HEK293T (cell line): Measurements from ENCODE around the gene GTSF1L.

Experiments used
- CTCF ChIA-PET: fragments of 350-600 bp; formaldehyde crosslinking; extraction: SDS; loops from one replicate; lab custom pipeline; 2021; ENCODE audit warnings: antibody characterized with exemption, inconsistent platforms; lab: Yijun Ruan, JAX
- POLR2A ChIA-PET: fragments of 350-600 bp; formaldehyde crosslinking; extraction: SDS; loops from one replicate; lab custom pipeline; 2020; ENCODE audit warnings: antibody characterized with exemption, inconsistent platforms; lab: Yijun Ruan, JAX
- DNase-seq: peaks from one replicate; pipeline ENCODE4 v3.0.0; 2012; ENCODE audit warnings: mixed read lengths; ENCODE audit errors: extremely low spot score
- ARNT ChIP-seq: fragments of 450-650 bp; IDR thresholded peaks from 2 replicates; pipeline ENCODE4 v1.6.1; 2017; ENCODE audit warnings: mild to moderate bottlenecking
- BHLHE40 ChIP-seq: fragments of 450-650 bp; IDR thresholded peaks from 2 replicates; pipeline ENCODE4 v1.6.1; 2016; ENCODE audit warnings: mild to moderate bottlenecking, moderate library complexity, borderline replicate concordance
- CTBP1 ChIP-seq: fragments of 450-650 bp; IDR thresholded peaks from 2 replicates; pipeline ENCODE4 v1.6.1; 2016; ENCODE audit warnings: borderline replicate concordance
- ELF4 ChIP-seq: fragments of 450-650 bp; IDR thresholded peaks from 2 replicates; pipeline ENCODE4 v1.6.1; 2017; ENCODE audit warnings: antibody characterized with exemption
- FOXA1 ChIP-seq: fragments of 450-650 bp; IDR thresholded peaks from 2 replicates; pipeline ENCODE4 v1.6.1; 2016; ENCODE audit warnings: mild to moderate bottlenecking
- FOXK2 ChIP-seq: fragments of 450-650 bp; IDR thresholded peaks from 2 replicates; pipeline ENCODE4 v1.6.1; 2016; ENCODE audit warnings: mild to moderate bottlenecking
- FOXM1 ChIP-seq: fragments of 450-650 bp; IDR thresholded peaks from 2 replicates; pipeline ENCODE4 v1.6.1; 2017; ENCODE audit warnings: mild to moderate bottlenecking, borderline replicate concordance
- HDGF ChIP-seq: fragments of 450-650 bp; IDR thresholded peaks from 2 replicates; pipeline ENCODE4 v1.6.1; 2017; ENCODE audit warnings: antibody characterized with exemption, borderline replicate concordance
- L3MBTL2 ChIP-seq: fragments of 450-650 bp; conservative IDR thresholded peaks from 2 replicates; pipeline ENCODE4 v1.6.1; 2016; ENCODE audit warnings: mild to moderate bottlenecking
- LEF1 ChIP-seq: fragments of 450-650 bp; IDR thresholded peaks from 2 replicates; pipeline ENCODE4 v1.6.1; 2017; ENCODE audit warnings: mild to moderate bottlenecking, borderline replicate concordance
- NFRKB ChIP-seq: fragments of 450-650 bp; IDR thresholded peaks from 2 replicates; pipeline ENCODE4 v1.6.1; 2016; ENCODE audit warnings: mild to moderate bottlenecking, moderate library complexity
- SP1 ChIP-seq: fragments of 450-650 bp; IDR thresholded peaks from 2 replicates; pipeline ENCODE4 v1.6.1; 2017
- SUZ12 ChIP-seq: fragments of 450-650 bp; IDR thresholded peaks from 2 replicates; pipeline ENCODE4 v1.6.1; 2016; ENCODE audit warnings: mild to moderate bottlenecking
- TARDBP ChIP-seq: fragments of 450-650 bp; IDR thresholded peaks from 2 replicates; pipeline ENCODE4 v1.6.1; 2016
- ZNF384 ChIP-seq: fragments of 450-650 bp; IDR thresholded peaks from 2 replicates; pipeline ENCODE4 v1.6.1; 2016
- TF ChIP-seq, protein P1 (sequence below): fragments of 450-650 bp; IDR thresholded peaks from 2 replicates; pipeline ENCODE4 v1.6.1; 2016

The GTSF1L gene

DNA sequence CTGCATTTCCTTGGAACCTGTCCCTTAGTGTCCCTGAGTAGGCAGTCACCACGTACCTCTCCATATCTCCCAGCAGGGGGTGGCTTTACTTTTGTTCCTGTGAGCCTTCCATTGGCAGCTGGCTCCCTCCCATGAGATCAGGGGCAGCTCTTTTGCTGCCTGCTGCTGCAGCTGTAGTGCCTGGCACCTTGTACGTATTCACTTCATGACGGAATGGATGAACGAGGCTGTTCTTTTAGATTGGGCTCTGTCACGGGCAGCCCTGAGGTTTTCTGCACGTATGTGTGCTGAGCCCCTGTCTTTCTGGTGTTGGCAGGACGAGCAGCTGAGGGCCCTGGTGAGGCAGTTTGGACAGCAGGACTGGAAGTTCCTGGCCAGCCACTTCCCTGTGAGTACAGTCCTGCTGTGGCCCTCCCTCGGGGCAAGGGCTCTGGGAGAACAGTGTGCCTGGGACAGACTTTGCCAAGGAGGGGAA, 45.3 kb downstream of the GTSF1L start:
- CTCF ChIA-PET: no interaction called here
- POLR2A ChIA-PET: no interaction called here
- no peak for TF ChIP-seq ELF4
- TF ChIP-seq FOXA1: no peak
- no peak for TF ChIP-seq ARNT
- no peak for TF ChIP-seq HDGF
- no peak for DNase-seq

DNA sequence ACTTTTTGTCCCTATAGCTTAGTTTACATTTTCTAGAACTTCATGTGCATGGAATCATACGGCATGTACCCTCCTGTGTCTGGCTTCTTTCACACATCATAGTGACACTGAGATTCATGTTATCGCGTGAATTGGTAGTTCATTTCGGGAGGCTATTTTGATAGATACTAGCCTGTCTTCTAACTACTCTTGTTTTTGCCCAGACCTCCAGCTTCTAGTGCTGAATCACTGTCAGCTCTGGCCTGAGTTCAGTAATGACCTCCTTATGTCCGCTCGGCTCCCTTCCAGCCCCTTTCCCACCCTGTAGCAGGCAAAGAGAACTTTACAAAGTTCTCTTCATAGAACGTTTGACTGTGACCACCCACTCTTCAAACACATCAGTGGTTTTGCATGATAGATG, 45.8 kb downstream of the GTSF1L start:
- DNase-seq: no peak
- ChIA-PET CTCF (interaction anchor here (0.8 kb wide), 1 partner anchor 143 kb away, joined by 3 read pairs; no protein-coding TSS in a partner anchor), POLR2A (no interaction called here)
- TF ChIP-seq LEF1 (no peak), ARNT (no peak), ELF4 (no peak), SUZ12 (no peak), SP1 (no peak), HDGF (no peak), L3MBTL2 (no peak), ZNF384 (no peak), BHLHE40 (no peak), TARDBP (no peak), FOXM1 (no peak), NFRKB (no peak), CTBP1 (no peak), FOXK2 (no peak), FOXA1 (no peak)
- TF ChIP-seq, protein P1, sequence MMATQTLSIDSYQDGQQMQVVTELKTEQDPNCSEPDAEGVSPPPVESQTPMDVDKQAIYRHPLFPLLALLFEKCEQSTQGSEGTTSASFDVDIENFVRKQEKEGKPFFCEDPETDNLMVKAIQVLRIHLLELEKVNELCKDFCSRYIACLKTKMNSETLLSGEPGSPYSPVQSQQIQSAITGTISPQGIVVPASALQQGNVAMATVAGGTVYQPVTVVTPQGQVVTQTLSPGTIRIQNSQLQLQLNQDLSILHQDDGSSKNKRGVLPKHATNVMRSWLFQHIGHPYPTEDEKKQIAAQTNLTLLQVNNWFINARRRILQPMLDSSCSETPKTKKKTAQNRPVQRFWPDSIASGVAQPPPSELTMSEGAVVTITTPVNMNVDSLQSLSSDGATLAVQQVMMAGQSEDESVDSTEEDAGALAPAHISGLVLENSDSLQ: no peak

GRCh38 chr20:43676368-43676767, 50.4 kb downstream of the GTSF1L start:
- CTCF ChIA-PET: no interaction called here
- POLR2A ChIA-PET: no interaction called here
- TF ChIP-seq ELF4: no peak
- TF ChIP-seq FOXK2: no peak
- TF ChIP-seq ARNT: no peak
- TF ChIP-seq LEF1: no peak
- no peak for TF ChIP-seq HDGF
- TF ChIP-seq L3MBTL2: no peak
- TF ChIP-seq BHLHE40: no peak
- TF ChIP-seq CTBP1: no peak
- no peak for TF ChIP-seq TARDBP
- no peak for TF ChIP-seq NFRKB
- TF ChIP-seq, protein P1: no peak
- no peak for TF ChIP-seq FOXM1
- no peak for DNase-seq
